GM10847 (cell line): ENCODE results near the gene KRT31.
"Not testable (repeated sequence)": the region's sequence is repeated elsewhere in the genome, so short reads cannot be mapped to it uniquely, and the experiment has no call there.

Experiments used
- POLR2A ChIP-seq: IDR thresholded peaks from 2 replicates; pipeline ENCODE4 v1.6.1; 2011; ENCODE audit not compliant: insufficient read length; ENCODE audit errors: extremely low read depth

Gene KRT31

DNA sequence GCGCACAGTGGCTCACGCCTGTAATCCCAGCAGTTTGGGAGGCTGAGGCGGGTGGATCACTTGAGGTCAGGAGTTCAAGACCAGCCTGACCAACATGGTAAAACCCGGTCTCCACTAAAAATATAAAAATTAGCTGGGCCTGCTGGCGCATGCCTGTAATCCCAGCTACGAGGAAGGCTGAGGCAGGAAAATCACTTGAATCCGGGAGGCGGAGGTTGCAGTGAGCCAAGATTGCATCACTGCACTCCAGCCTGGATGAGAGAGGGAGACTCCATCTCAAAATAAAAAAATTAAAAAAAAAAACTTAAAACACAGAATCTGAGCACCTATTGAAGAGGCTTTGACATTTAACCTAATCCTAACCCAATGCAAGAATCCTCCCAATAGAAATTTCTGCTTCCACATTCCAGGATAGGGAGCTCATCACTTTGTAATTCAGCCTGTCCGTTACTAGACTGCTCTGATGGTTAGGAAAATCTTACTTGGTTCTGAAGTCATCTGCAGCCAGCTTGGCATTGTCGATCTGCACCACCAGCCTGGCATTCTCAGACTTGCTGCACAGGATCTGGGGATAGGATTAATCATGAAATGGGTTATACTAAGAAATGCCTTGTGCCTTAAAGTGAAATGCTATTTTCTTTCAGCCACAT is 29.9 kb downstream of the KRT31 start:
- TF ChIP-seq POLR2A, result no peak

- no peak for TF ChIP-seq POLR2A
Observed at GRCh38 chr17:41366070-41366469, 31.3 kb downstream of the KRT31 start.

DNA sequence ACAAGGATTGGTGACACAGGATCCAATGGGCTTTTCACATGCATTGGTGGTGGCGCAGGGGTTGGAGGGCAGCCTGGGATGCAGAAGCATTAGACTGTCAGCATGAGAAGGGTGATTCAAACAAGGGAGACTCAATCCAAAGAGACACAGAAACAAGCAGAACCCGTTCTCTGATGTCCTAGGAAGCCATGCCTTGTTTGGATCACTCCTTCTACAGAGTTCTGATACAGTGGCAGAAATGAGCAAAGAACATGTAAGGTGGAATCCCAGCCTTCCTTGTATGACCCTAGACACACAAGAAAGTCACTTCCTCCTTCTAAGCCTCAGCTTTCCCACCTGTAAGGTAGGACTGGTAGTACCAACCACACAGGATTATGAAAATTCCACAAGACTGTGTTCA is 33.5 kb downstream of the KRT31 start:
- no peak for TF ChIP-seq POLR2A

DNA sequence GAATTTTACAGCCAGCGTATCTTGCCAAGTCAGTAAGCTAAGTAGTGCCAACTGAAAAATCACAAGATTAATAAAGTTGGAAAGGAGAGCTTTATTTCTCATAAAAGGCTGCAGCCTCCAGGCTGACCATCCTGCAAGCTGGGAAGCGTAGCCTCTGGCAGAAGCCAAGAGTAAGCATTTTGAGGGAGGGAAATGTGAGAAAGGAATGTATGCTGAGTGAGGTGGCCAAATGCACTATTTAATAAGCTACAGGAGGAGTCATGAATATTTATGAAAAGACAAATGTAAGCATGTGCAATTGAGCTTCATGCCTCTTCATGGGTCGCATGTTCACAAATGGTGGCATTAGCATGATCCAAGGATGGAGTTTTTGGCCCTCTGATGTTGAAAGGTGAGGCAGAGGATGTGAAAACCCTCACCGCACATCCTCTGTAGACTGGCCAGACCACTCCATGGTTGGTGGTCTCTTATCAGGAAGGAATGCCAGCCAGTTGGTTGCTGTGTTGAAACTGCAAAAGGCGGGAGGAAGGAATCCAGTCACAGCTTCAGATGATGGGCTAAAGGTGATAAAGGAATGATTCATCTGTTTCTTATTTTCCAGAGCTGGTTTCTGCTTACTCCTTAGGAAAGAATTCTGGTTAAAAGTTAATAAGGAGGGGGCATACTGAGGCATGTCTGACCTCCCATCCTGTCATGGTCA is 37.0 kb downstream of the KRT31 start:
- no peak for TF ChIP-seq POLR2A

DNA sequence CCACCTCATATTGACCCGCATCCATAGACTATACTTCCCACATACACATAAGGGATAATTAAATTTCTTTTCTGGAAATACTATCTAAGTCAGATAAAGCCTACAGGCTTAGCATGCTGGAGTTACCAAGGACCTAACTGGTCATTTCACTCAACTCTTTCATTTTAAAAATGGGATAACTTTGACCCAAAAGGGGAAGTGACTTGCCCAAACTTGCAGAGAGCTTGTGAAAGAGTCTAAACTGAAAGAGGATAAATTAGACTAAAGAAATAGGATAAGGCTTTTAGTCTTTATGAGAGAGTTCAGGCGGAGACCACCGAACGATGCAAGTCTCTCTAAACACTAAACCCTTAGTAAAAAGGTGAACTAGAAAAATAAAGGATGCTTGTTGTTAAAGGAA is 42.9 kb downstream of the KRT31 start:
- no peak for TF ChIP-seq POLR2A

- TF ChIP-seq POLR2A, result no peak
Observed at GRCh38 chr17:41352597-41353366, 44.6 kb downstream of the KRT31 start.

- no peak for TF ChIP-seq POLR2A
Observed at GRCh38 chr17:41351177-41351576, 46.2 kb downstream of the KRT31 start.

GRCh38 chr17:41350381-41350878 is 47.0 kb downstream of the KRT31 start, which contains the start of gene KRT33A:
Gene KRT33A, minus strand, starts transcription at chr17:41350828. Its CDS starts 61 bp downstream, at chr17:41350767.
- TF ChIP-seq POLR2A, result not testable (repeated sequence)

DNA sequence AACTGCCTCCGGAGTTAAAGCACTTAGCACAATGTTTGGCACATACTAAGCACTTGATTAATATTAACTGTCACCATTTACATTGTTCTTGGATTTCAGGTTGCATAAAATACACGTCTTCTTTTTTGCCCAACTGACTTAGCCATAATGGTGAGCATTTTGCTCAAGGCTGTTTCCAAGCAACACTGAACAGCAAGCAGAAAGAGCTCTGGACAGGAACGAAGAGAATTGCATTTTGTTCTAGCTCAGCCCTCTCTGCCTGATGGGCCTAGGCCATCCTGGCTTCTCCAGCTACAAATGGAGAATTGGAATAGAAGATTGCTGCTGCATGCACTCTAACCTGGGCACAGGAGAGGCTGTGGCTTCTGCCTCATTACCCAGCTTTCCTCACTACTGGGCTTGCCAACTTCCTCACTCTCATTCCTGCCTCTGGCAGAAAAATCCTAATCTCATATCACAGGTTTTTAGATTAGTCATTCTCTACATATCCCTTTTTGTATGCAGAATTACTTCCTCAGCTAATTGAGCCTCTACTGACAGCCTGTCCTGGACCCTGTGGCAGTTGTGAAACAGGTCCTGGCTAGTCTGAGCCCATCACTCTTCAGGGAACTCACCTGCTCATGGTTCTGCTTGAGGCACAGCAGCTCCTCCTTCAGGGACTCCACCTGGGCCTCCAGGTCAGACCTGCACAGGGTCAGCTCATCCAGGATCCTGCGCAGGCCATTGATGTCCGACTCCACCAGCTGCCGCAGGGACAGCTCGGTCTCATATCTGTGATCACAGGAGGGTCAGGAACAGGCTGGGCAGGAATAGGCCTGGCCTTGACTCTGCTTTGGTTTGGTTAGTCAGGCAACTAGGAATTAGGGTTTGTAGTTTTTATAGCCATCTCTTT is 49.3 kb downstream of the KRT31 start:
- TF ChIP-seq POLR2A, result no peak

DNA sequence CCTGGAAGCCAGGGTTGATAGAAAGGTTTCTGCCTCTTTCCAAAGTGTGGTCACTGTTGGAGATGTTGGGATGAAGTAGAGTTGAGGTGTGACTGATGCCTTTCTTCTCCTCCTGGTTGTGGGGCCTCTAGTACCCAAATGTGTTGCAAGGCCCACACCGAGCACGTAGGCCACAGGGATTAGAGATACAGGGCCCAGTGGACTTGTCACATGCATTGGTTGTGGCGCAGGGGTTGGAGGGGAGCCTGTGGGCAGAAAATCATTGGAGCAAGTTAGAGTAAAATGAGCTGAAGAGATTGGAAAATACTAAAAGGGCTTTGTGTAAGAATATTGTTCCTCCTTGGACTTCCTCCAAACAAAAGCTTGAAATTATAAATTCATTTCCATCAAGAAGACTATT is 51.4 kb downstream of the KRT31 start:
- TF ChIP-seq POLR2A, result no peak
